ENCODE data around the gene NSF.
"Not testable (repeated sequence)": the region's sequence is repeated elsewhere in the genome, so short reads cannot be mapped to it uniquely, and the experiment has no call there.

NSF gene

GRCh38 chr17:46590157-46591146 is at the start of gene NSF:
Gene NSF, plus strand, starts transcription at chr17:46590669. Its CDS starts 107 bp downstream, at chr17:46590776.
- not testable (repeated sequence) for DNase-seq

- not testable (repeated sequence) for DNase-seq
Measured at GRCh38 chr17:46548607-46549006, 41.9 kb upstream of the NSF start.

GRCh38 chr17:46559155-46559554 is 31.3 kb upstream of the NSF start:
- not testable (repeated sequence) for DNase-seq

GRCh38 chr17:46560048-46560447 is 30.4 kb upstream of the NSF start:
- not testable (repeated sequence) for DNase-seq

- DNase-seq: not testable (repeated sequence)
Measured at GRCh38 chr17:46566284-46566683, 24.2 kb upstream of the NSF start.

- DNase-seq: not testable (repeated sequence)
Measured at GRCh38 chr17:46566980-46567379, 23.5 kb upstream of the NSF start.

- not testable (repeated sequence) for DNase-seq
Measured at GRCh38 chr17:46571796-46572195, 18.7 kb upstream of the NSF start.

GRCh38 chr17:46579083-46580075 is 11.1 kb upstream of the NSF start, which contains the start of gene ARL17A:
Gene ARL17A, minus strand, starts transcription at chr17:46579691. Its CDS starts 3,369 bp downstream, at chr17:46576322.
- not testable (repeated sequence) for DNase-seq

GRCh38 chr17:46580082-46580481 is 10.4 kb upstream of the NSF start:
- not testable (repeated sequence) for DNase-seq

GRCh38 chr17:46585444-46585843 is 5.0 kb upstream of the NSF start:
- DNase-seq: not testable (repeated sequence)

GRCh38 chr17:46591332-46591731 is 863 bp downstream of the NSF start:
- DNase-seq: not testable (repeated sequence)

- DNase-seq: not testable (repeated sequence)
Measured at GRCh38 chr17:46598344-46598931, 8.0 kb downstream of the NSF start.

GRCh38 chr17:46600767-46601166 is 10.3 kb downstream of the NSF start:
- not testable (repeated sequence) for DNase-seq

- DNase-seq: not testable (repeated sequence)
Measured at GRCh38 chr17:46603125-46603524, 12.7 kb downstream of the NSF start.

GRCh38 chr17:46611304-46611703 is 20.8 kb downstream of the NSF start:
- not testable (repeated sequence) for DNase-seq

- not testable (repeated sequence) for DNase-seq
Measured at GRCh38 chr17:46613876-46614275, 23.4 kb downstream of the NSF start.

- DNase-seq: not testable (repeated sequence)
Measured at GRCh38 chr17:46617121-46617520, 26.7 kb downstream of the NSF start.

GRCh38 chr17:46618975-46619374 is 28.5 kb downstream of the NSF start:
- DNase-seq: not testable (repeated sequence)

GRCh38 chr17:46623790-46624189 is 33.3 kb downstream of the NSF start:
- not testable (repeated sequence) for DNase-seq

GRCh38 chr17:46624726-46625125 is 34.3 kb downstream of the NSF start:
- DNase-seq: not testable (repeated sequence)

GRCh38 chr17:46627452-46627851 is 37.0 kb downstream of the NSF start:
- not testable (repeated sequence) for DNase-seq

GRCh38 chr17:46628753-46629436 is 38.4 kb downstream of the NSF start:
- DNase-seq: not testable (repeated sequence)

Measured in NCI-H2171 (cell line).